ENCODE measurements around the gene FAT2. TPM values are rescaled to one million over a fixed set of nuclear protein-coding genes. Genes with fewer than 3 reads are reported as not detected.
"Not testable (repeated sequence)": the region's sequence is repeated elsewhere in the genome, so short reads cannot be mapped to it uniquely, and the experiment has no call there.

FAT2 gene
- total RNA-seq, 1 donor, result under 0.01 TPM

- peak; percentile 13 to 46 (median 24) for DNase-seq (ENCODE audit: low read depth in 2 of 3, low spot score in 2 of 3)
Observed at GRCh38 chr5:151612689-151613427, 21.7 kb upstream of the FAT2 start.

GRCh38 chr5:151611127-151611775 is 20.1 kb upstream of the FAT2 start:
- DNase-seq (ENCODE audit: low read depth in 2 of 3, low spot score in 2 of 3), result no peak

GRCh38 chr5:151608522-151608921 is 17.4 kb upstream of the FAT2 start:
- DNase-seq (ENCODE audit: low read depth in 2 of 3, low spot score in 2 of 3), result no peak

- DNase-seq (ENCODE audit: low read depth in 2 of 3, low spot score in 2 of 3), result no peak
Observed at GRCh38 chr5:151607304-151607703, 16.2 kb upstream of the FAT2 start.

DNA sequence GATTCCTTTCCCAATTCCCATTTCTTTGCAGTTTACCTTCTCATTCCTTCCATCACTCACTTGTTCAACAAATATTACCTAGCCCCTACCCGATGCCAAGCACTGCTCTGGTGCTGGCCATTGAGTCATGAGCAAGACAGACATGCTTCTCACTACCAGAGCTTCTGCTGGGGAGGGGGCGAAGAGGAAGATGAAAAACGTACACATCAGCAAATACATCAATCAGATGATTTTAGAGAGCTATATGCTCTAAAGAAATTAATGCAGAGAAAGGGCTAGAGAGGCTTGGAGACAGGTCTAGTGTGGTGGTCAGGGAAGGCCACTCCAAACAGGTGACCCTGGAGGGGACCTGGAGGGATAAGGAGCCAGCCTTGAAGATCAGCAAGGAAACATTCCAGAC is 14.4 kb upstream of the FAT2 start:
- no peak for DNase-seq (ENCODE audit: low read depth in 2 of 3, low spot score in 2 of 3)

DNA sequence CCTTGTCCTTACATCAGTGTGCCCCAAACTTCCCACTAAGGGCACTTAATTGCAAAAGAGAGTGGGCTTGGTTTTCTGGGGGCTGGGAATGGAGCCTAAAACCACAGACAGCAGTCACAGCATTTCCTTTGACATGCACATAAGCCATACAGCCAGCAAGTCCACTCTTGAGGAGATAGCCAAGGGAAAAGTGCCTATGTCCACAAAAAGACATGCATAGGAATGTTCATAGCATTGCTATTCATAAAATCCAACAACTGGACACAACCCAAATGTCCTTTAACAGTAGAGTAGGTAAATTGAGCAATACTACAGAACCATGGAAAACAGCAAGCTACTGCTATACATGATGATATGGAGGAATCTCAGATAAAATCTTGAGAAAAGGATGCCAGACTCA is 11.7 kb upstream of the FAT2 start:
- DNase-seq (ENCODE audit: low read depth in 2 of 3, low spot score in 2 of 3), result no peak

DNA sequence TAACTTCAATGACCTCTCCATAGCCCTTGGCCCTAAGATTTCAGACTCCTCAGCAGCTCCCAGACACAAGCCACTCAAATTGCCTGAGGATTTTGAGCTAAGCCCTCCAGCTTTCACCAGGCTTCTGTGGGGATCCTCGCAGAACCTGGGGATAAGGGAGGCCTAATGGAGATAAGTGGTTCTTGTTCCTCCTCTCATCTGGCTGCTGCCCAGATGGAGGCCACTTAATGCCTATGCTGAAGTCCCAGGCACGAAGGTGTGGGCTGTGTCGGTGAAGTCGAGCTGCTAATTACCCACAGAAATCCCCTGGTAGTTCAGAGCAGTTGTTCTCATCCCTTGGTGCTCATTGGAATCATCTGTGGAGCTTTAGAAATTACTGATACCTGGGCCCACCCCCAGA is 10.3 kb upstream of the FAT2 start:
- DNase-seq (ENCODE audit: low read depth in 2 of 3, low spot score in 2 of 3), result no peak

DNA sequence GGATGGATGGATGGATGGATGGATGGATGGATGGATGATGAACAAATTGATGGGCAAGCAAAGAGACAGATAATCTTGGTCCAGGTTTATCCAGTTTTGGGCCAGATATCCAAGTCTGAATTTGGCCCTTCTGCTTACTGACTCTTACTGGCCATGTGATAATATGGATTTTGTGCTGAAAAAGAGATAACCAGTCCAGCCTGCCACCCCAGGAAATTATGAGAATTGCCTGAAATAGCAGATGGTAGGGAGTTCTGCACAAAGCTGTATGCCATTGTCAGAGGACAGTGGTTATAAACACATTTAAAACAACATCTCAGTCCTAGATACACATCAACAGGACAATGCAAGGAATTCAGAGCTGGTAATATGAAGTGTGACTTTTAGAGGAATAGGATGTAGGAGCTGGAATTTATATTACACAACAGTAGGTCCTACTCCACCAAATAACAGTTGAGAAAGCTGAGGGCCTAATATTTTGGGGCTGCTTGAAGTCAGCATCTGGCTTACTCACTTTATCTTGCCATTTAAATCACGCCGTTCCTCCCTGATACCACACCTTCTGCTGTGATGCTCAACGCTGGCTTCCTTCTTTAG is 9.0 kb upstream of the FAT2 start:
- DNase-seq (ENCODE audit: low read depth in 2 of 3, low spot score in 2 of 3), result no peak

DNA sequence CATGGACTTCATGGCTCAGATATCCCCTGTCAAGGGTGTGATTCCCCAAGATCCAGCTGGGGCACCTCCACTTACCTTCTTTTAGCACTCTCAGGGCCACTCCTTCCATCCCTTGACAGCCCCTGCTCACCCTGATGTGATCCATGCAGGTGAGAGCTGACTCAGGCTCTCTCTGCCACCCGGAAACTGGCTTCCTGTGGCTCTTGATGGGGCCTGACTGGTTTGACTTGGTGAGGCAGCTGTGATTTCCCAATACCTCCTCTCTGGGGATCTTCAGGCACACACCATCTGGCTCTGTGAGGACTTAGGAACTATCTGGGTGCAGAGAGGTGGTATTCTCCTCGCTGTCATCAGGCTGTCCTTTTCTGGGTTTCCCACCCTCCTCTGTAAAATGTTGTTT is 7.9 kb upstream of the FAT2 start:
- no peak for DNase-seq (ENCODE audit: low read depth in 2 of 3, low spot score in 2 of 3)

GRCh38 chr5:151598549-151598948 is 7.4 kb upstream of the FAT2 start:
- DNase-seq (ENCODE audit: low read depth in 2 of 3, low spot score in 2 of 3), result no peak

GRCh38 chr5:151597749-151598148 is 6.6 kb upstream of the FAT2 start:
- no peak for DNase-seq (ENCODE audit: low read depth in 2 of 3, low spot score in 2 of 3)

GRCh38 chr5:151596828-151597539 is 5.9 kb upstream of the FAT2 start:
- DNase-seq (ENCODE audit: low read depth in 2 of 3, low spot score in 2 of 3), result no peak

GRCh38 chr5:151595411-151595826 is 4.3 kb upstream of the FAT2 start:
- no peak for DNase-seq (ENCODE audit: low read depth in 2 of 3, low spot score in 2 of 3)

DNA sequence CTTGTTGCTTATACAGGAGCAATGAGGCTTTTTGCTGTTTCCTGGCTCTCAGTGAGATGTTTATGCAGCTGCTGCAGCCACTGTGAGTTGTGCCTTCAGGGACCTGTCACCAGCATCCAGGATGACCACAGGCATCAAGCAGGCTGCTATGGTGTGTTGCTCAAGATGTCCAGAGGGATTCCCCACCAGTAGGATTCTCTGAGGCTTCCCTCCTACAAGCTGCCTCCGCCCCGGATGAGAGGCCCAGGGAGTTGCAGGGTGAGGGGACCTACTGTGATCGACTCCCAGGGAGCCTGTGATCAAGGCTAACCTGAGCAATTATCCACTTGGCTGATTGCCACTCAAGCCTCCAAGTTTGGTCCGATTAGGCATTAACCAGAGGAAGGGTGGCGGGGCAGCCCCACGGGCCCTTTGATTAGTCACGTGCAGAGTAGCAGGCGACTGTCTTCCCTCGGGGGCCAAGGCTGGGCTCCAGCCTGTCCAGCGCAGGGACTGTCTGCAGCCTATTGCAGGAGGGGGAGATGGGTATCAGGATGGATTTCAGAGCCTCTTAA is 1.8 kb upstream of the FAT2 start:
- no peak for DNase-seq (ENCODE audit: low read depth in 2 of 3, low spot score in 2 of 3)

DNA sequence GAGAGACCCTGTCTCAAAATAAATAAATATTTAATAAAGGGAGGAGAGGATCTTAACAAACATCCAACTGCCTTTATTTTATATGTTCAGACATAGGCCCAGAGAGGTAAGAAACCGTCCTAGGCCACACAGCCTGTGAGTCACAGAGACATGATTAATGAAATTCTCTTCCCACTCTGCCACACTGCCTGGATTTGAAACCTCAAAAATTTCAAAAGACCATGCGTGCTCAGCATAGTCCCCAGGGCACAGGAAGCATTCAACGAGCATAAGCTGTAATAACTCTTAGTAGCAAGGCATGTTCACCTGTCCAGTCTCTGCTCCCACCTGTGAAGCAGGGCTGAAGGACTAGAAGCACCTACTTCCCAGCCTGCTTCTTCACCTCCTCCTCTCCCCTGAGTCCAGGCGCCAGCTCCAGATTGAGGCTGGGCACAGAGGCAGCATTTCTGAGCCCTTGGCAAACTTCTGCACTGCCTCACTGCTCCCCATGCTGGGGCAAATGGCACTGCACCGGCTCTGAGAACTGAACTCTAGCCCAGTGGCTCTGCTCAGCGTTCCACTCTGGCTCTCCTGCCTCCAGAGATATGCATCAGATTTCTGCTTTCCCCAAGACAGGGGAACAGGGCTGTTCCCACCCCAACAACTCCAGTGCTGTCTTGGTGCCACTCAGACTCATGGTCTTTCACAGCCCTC is 1.1 kb downstream of the FAT2 start:
- DNase-seq (ENCODE audit: low read depth in 2 of 3, low spot score in 2 of 3), result no peak

DNA sequence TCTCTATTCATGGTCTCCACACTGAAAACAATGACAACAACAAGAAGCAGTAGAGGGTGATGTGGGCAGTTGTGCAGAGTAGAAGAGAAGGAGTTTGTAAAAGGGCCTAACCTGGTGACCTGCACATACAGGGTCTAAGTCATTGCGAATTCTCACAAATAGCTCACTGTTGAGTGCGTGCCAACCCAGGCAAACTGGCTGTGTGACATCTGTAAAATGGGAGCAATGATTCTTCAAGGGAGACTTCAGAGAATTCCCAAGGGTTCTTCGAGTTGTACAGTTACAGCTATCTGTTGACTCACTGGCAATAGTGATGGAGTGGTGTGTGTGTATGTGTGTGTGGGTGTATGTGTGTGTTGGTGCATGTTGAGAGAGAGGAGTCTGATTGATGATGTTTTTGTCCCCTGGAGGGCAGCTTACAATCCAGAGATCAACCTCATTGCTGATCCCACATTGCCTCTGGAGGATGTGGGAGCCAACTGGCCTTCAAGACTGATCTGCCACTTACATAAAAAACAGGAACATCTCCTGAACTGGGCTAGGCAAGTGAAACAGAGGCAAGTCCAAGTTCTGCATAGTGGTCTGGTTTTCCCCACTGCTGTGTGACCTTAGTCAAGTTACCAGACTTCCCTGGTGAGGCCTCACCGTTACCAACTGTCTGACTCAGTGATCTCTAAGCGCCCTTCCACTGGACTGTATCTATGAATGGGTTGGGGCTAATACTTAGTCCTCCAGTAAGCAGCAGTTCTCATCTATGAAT is 3.2 kb downstream of the FAT2 start:
- DNase-seq (ENCODE audit: low read depth in 2 of 3, low spot score in 2 of 3), result no peak

DNA sequence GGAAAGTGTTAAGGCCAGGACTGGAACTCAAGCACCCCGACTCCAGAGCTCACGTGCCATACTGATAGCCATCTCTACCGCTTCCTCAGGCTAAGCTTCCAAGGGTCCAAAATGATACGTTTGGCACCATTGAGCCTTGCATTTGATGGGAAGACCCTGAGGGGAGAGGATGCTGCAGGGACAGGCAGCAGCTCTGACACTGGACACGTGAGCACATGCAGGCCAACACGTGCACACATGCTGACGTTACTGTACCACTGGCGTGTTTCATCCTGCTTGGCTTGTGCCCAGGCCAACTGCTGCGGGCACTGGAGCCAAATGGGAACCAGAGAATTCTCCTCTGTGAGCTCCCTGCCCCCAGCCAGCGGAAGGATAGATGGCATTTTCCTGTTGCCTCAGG is 5.2 kb downstream of the FAT2 start:
- no peak for DNase-seq (ENCODE audit: low read depth in 2 of 3, low spot score in 2 of 3)

DNA sequence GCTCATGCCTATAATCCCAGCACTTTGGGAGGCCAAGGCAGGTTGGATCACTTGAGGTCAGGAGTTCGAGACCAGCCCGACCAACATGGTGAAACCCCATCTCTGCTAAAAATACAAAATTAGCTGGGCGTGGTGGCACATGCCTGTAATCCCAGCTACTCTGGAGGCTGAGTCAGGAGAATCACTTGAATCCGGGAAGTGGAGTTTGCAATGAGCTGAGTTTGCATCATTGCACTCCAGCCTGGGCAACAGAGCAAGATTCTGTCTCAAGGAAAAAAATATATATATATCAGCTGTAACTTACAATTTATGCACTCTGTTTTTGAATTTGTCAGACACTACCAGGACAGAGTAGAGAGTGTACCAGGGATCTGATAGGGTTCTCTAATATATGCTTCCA is 5.8 kb downstream of the FAT2 start:
- DNase-seq (ENCODE audit: low read depth in 2 of 3, low spot score in 2 of 3), result not testable (repeated sequence)

DNA sequence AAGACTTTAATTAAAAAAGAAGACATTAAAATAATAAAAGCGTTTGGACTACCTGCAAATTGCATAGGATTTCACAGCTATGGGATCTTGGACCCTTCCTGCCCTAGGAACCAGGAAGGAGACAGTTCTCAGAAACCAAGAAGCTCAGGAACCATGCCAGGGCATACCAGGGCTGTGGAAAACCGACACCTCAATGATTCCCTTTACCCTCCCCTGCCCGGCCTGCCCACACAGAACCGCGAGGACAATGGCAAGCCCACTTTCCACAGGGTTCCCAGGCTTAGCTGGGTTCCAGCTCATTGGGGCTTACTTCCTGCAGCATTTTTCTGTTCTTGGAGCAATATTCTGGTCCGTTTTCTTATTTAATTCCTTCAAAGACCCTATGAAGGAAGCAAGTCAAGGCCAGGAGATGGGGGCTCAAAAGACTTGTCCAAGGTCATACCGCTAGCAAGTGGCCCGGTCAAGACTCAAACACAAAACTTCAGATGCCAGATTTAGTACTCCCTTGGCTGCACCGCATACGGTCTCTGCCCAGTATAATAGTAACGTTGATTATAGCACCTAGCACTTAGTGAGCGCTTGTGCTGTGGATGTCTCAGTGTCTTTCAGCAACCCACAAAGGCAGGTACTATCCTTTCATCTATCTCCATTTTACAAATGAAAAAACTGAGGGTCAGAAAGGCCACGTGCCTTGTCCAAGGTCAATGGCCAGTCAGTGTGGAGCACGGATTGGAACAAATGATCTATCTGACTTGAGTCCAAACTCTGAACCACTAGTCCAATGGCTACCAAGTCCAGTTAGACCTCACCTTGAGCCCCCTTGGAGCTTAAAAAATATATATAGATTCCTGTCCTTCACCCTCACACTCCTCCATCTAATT is 6.8 kb downstream of the FAT2 start:
- no peak for DNase-seq (ENCODE audit: low read depth in 2 of 3, low spot score in 2 of 3)

Data from hematopoietic multipotent progenitor cell (in vitro differentiated cells).